Smooth muscle cell (in vitro differentiated cells): ENCODE results near the gene RPTN. TPM values are rescaled to one million over a fixed set of nuclear protein-coding genes. Genes with fewer than 3 reads are reported as not detected.
"Not testable (repeated sequence)": the region's sequence is repeated elsewhere in the genome, so short reads cannot be mapped to it uniquely, and the experiment has no call there.

Source experiments
- DNase-seq: peaks from one replicate; lab custom pipeline; 2025; ENCODE audit not compliant: unreplicated experiment; lab: John Stamatoyannopoulos, UW
- H2AFZ ChIP-seq: fragments of 200-600 bp; sonication (generic); 2 replicates; pipeline ENCODE4 v1.6.0; 2016; ENCODE audit warnings: antibody characterized with exemption, low read depth, mild to moderate bottlenecking
- H3F3A ChIP-seq: fragments of 200-600 bp; sonication (generic); 2 replicates; pipeline ENCODE4 v1.6.0; 2017; ENCODE audit warnings: antibody characterized with exemption, low read depth
- H3K27ac ChIP-seq: fragments of 200-600 bp; sonication (generic); 2 replicates; pipeline ENCODE4 v1.5.1; 2016; ENCODE audit warnings: low read depth, mild to moderate bottlenecking
- H3K27me3 ChIP-seq: fragments of 200-600 bp; sonication (generic); 2 replicates; pipeline ENCODE4 v1.6.1; 2016; ENCODE audit warnings: low read depth, mild to moderate bottlenecking
- H3K36me3 ChIP-seq: fragments of 200-600 bp; sonication (generic); 2 replicates; pipeline ENCODE4 v1.5.1; 2016; ENCODE audit warnings: low read depth
- H3K4me1 ChIP-seq: fragments of 200-600 bp; sonication (generic); 2 replicates; pipeline ENCODE4 v1.5.1; 2016; ENCODE audit warnings: low read depth
- H3K4me2 ChIP-seq: fragments of 200-600 bp; sonication (generic); 2 replicates; pipeline ENCODE4 v1.6.0; 2016; ENCODE audit warnings: mild to moderate bottlenecking
- H3K4me3 ChIP-seq: fragments of 200-600 bp; sonication (generic); 2 replicates; pipeline ENCODE4 v1.5.1; 2016; ENCODE audit warnings: mild to moderate bottlenecking
- H3K79me2 ChIP-seq: fragments of 200-600 bp; sonication (generic); 2 replicates; pipeline ENCODE4 v1.6.0; 2016; ENCODE audit warnings: low read depth, mild to moderate bottlenecking
- H3K9ac ChIP-seq: fragments of 200-600 bp; sonication (generic); 2 replicates; pipeline ENCODE4 v1.6.0; 2016; ENCODE audit warnings: low read depth
- H3K9me3 ChIP-seq: fragments of 200-600 bp; sonication (generic); replicated peaks from 2 replicates; pipeline ENCODE4 v1.5.1; 2016; ENCODE audit warnings: low read depth
- H4K20me1 ChIP-seq: fragments of 200-600 bp; sonication (generic); 2 replicates; pipeline ENCODE4 v1.6.0; 2016; ENCODE audit warnings: low read depth
- WGBS: methylation state at CpG from one replicate; pipeline ENCODE4 v1.1.7; 2016; ENCODE audit warnings: low lambda C conversion rate; 5-methylcytosine and 5-hydroxymethylcytosine counted together
- polyA plus RNA-seq: library from polyadenylated mRNA; unstranded; fragments of >200 nt; fragmentation: Nextera tagmentation; extraction: Ambion mirVana; gene quantifications from 2 replicates; pipeline ENCODE4 v1.2.1, GENCODE V29; 2016
- total RNA-seq: library from RNA; depleted of rRNA; stranded (reverse); fragments of >200 nt; gene quantifications from 2 replicates; pipeline ENCODE4 v1.2.3, GENCODE V29; 2014
- TF ChIP-seq, protein P1 (sequence below): fragments of 200-600 bp; sonication (generic); IDR thresholded peaks from 2 replicates; pipeline ENCODE4 v1.5.1; 2017; ENCODE audit warnings: borderline replicate concordance, mild to moderate bottlenecking, antibody characterized with exemption; ENCODE audit not compliant: insufficient read depth, poor library complexity, severe bottlenecking

RPTN gene
- total and polyA plus RNA-seq, 2 experiments from 2014 or later: not detected

DNA sequence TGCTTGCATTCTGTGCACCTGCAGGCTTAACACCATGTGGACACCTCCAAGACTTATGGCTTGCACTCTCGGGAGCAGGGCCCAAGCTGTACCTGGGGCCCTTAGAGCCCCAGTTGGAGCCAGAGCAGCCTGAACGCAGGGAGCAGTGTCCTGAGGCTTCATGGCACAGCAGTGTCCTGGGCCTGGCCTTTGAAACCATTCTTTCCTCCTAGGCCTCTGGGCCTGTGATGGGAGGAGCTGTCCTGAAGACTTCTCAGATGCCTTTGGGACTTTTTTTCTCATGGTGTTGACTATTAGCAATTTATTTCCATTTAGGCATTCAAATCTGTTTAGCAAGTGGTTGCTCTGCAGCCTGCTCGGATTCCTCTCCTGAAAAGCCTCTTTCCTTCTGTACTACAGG lies 11.0 kb downstream of the RPTN start:
- TF ChIP-seq, protein P1, sequence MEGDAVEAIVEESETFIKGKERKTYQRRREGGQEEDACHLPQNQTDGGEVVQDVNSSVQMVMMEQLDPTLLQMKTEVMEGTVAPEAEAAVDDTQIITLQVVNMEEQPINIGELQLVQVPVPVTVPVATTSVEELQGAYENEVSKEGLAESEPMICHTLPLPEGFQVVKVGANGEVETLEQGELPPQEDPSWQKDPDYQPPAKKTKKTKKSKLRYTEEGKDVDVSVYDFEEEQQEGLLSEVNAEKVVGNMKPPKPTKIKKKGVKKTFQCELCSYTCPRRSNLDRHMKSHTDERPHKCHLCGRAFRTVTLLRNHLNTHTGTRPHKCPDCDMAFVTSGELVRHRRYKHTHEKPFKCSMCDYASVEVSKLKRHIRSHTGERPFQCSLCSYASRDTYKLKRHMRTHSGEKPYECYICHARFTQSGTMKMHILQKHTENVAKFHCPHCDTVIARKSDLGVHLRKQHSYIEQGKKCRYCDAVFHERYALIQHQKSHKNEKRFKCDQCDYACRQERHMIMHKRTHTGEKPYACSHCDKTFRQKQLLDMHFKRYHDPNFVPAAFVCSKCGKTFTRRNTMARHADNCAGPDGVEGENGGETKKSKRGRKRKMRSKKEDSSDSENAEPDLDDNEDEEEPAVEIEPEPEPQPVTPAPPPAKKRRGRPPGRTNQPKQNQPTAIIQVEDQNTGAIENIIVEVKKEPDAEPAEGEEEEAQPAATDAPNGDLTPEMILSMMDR: no peak
- H3F3A ChIP-seq: no peaks in the 10 kb centered on the region
- DNase-seq: no peak
- H3K27ac ChIP-seq: no peak overlapping the region
- no peak overlapping the region for H2AFZ ChIP-seq
- H3K79me2 ChIP-seq: no peaks in the 10 kb centered on the region
- WGBS: 53% methylated on average over 3 of the region's 3 CpGs
- H3K9me3 ChIP-seq: no peaks in the 10 kb centered on the region
- H3K36me3 ChIP-seq: no peaks in the 10 kb centered on the region
- no peaks in the 10 kb centered on the region for H4K20me1 ChIP-seq
- no peak overlapping the region for H3K4me2 ChIP-seq
- no peaks in the 10 kb centered on the region for H3K27me3 ChIP-seq
- H3K4me1 ChIP-seq: no peaks in the 10 kb centered on the region
- H3K9ac ChIP-seq: no peak overlapping the region
- H3K4me3 ChIP-seq: no peak overlapping the region

DNA sequence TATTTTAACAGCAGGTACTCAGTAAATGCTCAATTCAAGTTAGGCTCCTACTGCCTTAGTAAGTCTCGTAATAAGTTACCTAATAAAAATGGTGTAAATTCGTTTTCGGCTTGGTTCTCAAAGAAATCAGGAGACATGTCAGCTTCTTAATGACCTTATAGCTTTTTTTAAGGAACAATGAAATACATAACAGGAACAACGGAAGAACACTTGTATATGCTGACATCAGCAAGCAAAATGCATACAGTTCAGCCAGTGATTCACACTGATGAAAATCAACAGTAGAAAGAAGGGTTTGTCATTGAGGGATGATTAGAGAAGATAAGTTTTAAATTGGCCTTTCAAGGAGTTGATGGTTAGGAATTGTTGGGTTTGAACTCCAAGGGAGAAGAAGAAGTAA lies 13.3 kb downstream of the RPTN start:
- no peak for DNase-seq
- H3K27me3 ChIP-seq: no peaks in the 10 kb centered on the region
- H3K27ac ChIP-seq: no peak overlapping the region
- no peak overlapping the region for H3K4me3 ChIP-seq
- no peaks in the 10 kb centered on the region for H3F3A ChIP-seq
- no peak overlapping the region for H2AFZ ChIP-seq
- TF ChIP-seq, protein P1: no peak
- H3K9me3 ChIP-seq: no peaks in the 10 kb centered on the region
- H3K4me2 ChIP-seq: no peak overlapping the region
- WGBS: 80% methylated on average over 4 of the region's 4 CpGs
- no peaks in the 10 kb centered on the region for H4K20me1 ChIP-seq
- no peak overlapping the region for H3K9ac ChIP-seq
- H3K36me3 ChIP-seq: no peaks in the 10 kb centered on the region
- H3K4me1 ChIP-seq: no peaks in the 10 kb centered on the region
- H3K79me2 ChIP-seq: no peaks in the 10 kb centered on the region

DNA sequence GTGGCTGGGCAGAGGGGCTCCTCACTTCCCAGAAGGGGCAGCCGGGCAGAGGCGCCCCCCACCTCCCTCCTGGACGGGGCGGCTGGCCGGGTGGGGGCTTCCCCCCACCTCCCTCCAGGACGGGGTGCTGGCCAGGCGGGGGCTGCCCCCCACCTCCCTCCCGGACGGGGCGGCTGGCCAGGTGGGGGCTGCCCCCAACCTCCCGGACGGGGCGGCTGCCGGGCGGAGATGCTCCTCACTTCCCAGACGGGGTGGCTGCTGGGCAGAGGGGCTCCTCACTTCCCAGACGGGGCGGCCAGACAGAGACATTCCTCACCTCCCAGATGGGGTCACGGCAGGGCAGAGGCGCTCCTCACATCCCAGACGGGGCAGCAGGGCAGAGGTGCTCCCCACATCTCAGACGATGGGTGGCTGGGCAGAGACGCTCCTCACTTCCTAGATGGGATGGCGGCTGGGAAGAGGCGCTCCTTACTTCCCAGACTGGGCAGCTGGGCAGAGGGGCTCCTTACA lies 14.3 kb downstream of the RPTN start:
- not testable (repeated sequence) for H3F3A ChIP-seq, H3K27ac ChIP-seq, H3K9me3 ChIP-seq, H3K27me3 ChIP-seq, H4K20me1 ChIP-seq, H3K4me2 ChIP-seq, H3K9ac ChIP-seq, H3K79me2 ChIP-seq, H3K36me3 ChIP-seq, H3K4me3 ChIP-seq, DNase-seq, H3K4me1 ChIP-seq, H2AFZ ChIP-seq
- WGBS: 96% methylated on average over 9 of the region's 25 CpGs

DNA sequence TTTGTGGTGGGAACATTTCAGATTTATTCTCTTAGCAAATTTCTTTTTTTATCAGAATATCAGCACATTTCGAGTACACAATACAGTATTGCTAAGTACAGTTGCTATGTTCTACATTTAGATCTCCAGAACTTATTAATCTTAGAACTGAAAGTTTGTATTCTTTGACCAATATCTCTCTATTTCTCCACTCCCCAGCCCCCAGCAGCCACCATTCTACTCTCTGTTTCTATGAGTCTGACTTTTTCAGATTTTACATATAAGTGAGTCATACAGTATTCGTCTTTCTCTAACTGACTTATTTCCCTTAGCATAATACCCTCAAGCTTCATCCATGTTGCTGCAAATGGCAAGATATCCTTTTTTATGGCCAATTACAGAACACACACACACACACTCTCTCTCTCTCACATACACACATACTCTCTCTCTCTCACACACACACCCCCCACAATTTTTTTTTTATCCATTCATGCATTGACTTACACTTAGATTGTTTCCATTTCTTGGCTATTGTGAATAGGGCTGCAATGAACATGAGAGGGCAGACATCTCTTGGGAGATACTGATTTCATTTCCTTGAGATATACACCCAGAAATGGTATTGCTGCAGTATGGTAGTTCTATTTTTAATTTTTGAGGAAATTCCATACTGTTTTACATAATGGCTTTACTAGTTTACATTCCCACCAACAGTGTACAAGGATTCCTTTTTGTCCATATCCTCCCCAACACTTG lies 15.7 kb downstream of the RPTN start:
- TF ChIP-seq, protein P1: no peak
- H3K9me3 ChIP-seq: no peaks in the 10 kb centered on the region
- H3K27ac ChIP-seq: no peak overlapping the region
- H3K4me1 ChIP-seq: no peaks in the 10 kb centered on the region
- H2AFZ ChIP-seq: no peak overlapping the region
- no peak overlapping the region for H3K9ac ChIP-seq
- DNase-seq: no peak
- no peaks in the 10 kb centered on the region for H3K79me2 ChIP-seq
- H4K20me1 ChIP-seq: no peaks in the 10 kb centered on the region
- H3K27me3 ChIP-seq: no peaks in the 10 kb centered on the region
- WGBS: 58% methylated on average over 2 of the region's 2 CpGs
- no peak overlapping the region for H3K4me3 ChIP-seq
- H3K36me3 ChIP-seq: no peaks in the 10 kb centered on the region
- H3F3A ChIP-seq: no peaks in the 10 kb centered on the region
- H3K4me2 ChIP-seq: no peak overlapping the region
